ENCODE measurements around the gene MED25.

MED25 gene

DNA sequence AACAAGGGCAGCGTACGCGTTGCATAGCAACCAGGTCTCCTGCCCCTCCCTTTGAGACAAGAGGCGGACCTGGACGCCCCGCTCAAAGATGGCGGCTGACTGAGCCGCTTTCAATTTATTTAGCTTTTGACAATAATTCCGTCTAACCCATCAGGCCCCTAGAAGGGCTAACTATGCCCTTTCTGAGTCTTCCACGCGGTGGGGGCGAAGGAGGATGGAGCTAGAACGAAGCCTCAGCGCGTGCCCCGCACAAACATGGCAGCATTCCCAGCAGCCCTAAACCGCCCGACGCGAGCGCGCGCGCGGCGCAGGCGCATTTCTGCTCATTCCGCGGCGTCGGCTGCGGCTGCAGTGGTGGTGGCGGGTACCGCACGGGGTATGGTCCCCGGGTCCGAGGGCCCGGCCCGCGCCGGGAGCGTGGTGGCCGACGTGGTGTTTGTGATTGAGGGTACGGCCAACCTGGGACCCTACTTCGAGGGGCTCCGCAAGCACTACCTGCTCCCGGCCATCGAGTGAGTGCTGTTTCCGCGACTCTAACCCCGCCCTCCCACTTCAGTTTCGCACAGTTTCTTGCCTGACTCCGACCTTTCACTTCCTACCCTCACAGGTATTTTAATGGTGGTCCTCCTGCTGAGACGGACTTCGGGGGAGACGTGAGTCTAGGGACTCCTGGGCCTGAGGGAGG is at the start of gene MED25:
TSS of gene MED25 (plus strand) at position 326 of the 685 bp plus-strand sequence. CDS start at position 379, 53 bp downstream.
- DNase-seq: peak; percentile 95

- no peak for DNase-seq
Observed at GRCh38 chr19:49770529-49770928, 47.6 kb upstream of the MED25 start.

- DNase-seq: no peak
Observed at GRCh38 chr19:49771674-49772139, 46.4 kb upstream of the MED25 start.

DNA sequence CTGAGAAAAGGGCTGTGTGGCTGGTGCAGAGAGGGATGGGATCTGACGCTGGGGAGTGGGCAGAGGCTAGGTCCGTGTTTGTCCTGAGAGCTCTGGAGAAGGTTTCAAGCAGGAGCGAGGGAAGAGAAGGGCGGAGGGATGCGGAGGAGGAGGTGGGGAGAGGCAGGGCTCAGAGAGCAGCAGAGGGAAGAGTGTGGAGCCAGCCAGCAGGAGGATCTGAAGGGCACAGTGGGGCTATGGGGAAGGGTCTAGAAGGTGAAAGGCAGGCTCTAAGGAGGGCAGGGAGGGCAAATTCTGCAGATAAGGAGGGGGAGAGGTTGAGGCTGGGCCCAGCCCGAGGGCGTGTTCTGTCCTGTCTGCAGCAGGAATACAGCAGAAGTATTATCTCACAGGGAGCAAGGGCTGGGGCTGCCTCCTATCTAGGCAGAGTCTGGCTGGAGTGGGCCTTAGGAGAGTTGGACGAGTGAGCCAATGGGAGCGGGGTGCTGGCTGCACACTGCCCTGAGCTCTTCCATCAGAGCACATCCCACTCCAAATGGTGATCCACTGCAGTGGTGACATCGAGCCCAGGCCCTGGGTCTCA is 45.1 kb upstream of the MED25 start:
- no peak for DNase-seq

DNA sequence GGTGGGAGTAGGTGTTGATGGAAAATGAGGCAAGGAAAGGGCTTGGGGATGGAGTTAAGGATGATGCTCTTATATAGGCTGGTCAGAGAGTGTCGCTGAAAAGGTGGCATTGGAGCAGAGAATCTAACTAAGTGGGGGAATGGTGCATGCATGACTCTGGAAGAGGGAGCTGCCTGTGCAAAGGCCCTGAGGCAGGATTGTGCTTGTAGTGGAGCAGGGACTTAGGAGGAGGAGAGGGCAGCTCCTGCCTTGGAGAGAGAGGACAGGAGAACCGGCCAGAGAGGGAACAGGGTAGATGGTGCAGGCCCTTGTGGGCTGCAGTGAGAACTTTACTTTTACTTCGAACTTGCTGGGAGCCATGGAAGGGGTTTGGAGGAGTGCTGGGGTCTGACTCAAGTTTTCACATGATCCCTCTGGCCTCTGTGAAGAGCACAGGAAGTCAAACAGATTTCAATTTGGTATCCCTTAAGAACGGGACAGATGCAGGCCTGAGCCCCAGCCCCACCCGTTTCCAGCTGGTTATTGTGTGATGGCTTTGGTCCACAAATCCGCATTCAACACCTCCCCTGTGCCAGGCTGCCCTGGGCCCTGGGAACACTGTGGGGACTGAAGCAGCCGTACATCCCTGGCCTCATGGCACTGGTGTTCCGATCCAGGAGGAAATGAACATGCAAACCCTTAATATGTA is 44.3 kb upstream of the MED25 start:
- DNase-seq: no peak

DNA sequence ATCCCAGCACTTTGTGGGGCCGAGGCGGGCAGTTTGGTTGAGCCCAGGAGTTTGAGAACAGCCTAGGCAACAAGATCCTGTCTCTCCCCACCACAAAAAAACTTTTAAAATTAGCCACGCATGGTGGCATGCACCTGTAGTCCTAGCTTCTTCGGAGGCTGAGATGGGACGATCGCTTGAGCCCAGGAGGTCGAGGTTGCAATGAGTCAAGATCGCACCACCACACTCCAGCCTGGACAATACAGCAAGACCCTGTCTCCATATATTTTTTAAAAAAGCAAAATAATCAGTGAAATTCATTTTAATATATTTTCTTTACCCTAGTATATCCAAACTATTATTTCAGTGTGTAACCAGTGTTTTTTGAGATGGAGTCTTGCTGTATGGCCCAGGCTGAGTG is 43.1 kb upstream of the MED25 start:
- no peak for DNase-seq

- no peak for DNase-seq
Observed at GRCh38 chr19:49775742-49776370, 42.2 kb upstream of the MED25 start.

GRCh38 chr19:49776371-49776764 is 41.7 kb upstream of the MED25 start:
- no peak for DNase-seq

DNA sequence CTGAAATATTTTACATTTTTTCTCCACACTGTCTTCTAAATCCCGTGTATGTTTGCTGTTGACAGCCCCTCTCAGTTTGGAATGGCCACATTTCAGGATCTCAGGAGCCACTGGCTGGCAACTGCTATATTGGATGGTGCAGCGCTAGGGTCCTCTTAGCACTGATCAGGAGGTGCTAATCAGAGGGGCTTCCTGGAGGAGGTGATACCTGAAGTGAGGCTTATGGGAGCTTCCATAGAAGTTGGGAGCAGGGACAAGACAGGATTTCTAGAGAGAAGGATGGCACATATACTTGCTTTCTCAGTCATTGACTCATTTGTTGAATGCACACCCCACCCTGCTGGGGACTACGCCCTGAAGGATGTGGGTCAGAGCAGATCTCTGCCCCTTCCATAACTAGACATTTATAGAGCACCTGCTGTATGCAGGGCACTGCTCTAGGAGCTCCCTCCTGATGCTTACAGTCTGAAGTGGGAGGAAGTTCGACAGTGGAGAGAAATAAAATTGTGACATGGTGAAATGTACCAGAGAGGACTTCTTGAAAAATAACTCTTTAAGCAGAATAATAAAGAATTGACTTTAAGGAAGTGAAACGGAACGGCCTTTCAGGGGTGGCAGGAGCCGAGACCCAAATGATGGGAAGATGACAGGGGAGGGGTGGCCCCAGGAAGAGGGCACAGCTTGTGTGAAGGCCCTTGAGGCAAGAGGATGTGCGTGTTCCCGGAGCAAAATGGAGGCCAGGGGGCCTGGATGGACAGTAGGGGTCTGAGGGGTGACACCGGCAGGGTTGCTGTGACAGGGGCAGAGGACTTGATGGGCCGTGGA is 38.1 kb upstream of the MED25 start:
- no peak for DNase-seq

DNA sequence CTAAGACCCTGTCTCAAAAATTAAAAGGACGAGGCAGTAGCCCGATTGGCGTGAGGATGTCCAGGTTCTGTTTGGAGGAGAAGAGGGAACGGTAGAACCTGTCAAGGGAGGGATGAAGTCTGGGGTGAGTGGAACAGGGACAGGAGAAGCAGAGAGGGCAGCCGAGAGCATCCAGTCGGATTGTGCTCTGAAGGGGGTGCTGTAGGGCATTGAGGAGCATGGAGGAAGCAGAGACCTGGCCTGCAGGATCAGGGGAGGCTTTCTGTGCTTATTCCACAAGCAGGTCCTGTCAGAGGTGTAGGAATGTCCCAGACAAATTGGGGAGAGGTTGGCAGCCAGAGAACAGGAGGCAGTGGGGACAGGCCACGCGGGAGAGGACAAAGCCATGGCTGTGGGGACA is 37.2 kb upstream of the MED25 start:
- DNase-seq: no peak

GRCh38 chr19:49781394-49781793 is 36.7 kb upstream of the MED25 start:
- no peak for DNase-seq

- DNase-seq: no peak
Observed at GRCh38 chr19:49782515-49782914, 35.6 kb upstream of the MED25 start.

DNA sequence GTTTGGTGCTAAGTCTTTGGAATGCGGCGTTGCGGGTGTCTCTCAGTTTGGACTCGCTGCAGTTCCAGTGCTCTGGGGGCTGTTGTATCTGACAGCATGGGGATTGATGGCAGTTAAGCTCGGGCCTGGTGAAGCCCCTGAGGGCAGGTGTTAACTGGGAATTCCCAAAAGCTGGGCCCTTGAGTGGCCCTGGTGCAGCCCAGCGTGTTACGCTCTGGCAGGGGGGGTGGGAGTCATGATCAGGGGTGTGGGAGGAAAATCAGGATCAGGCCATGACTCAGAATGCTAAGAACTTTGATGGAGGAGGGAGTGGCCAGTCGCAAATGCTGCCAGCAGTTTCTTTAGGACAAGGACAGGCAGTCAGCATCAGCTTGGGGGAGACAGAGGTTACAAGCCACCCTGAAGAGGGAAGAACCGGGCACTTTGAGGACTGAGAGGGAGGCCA is 31.7 kb upstream of the MED25 start:
- DNase-seq: no peak

DNA sequence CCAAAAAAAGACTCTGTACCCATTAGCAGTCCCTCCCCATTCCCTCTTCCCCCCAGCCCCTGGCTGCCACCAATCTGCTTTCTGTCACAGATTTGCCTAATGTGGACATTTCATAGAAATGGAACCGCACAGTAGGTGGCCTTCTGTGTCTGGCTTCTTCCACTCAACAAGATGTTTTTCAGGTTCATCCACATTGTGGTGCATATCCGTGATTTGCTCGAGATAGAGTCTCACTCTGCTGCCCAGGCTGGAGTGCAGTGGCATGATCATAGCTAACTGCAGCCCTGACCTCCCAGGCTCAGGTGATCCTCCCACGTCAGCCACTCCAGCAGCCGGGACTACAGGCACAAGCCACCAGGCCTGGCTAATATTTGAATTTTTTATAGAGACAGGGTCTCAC is 30.3 kb upstream of the MED25 start:
- DNase-seq: no peak

- no peak for DNase-seq
Observed at GRCh38 chr19:49788857-49789256, 29.2 kb upstream of the MED25 start.

- DNase-seq: no peak
Observed at GRCh38 chr19:49790866-49791265, 27.2 kb upstream of the MED25 start.

- no peak for DNase-seq
Observed at GRCh38 chr19:49791776-49792445, 26.2 kb upstream of the MED25 start.

GRCh38 chr19:49792829-49793560 is 25.1 kb upstream of the MED25 start:
- no peak for DNase-seq

- no peak for DNase-seq
Observed at GRCh38 chr19:49793561-49793840, 24.6 kb upstream of the MED25 start.

- no peak for DNase-seq
Observed at GRCh38 chr19:49795615-49796014, 22.5 kb upstream of the MED25 start.

DNA sequence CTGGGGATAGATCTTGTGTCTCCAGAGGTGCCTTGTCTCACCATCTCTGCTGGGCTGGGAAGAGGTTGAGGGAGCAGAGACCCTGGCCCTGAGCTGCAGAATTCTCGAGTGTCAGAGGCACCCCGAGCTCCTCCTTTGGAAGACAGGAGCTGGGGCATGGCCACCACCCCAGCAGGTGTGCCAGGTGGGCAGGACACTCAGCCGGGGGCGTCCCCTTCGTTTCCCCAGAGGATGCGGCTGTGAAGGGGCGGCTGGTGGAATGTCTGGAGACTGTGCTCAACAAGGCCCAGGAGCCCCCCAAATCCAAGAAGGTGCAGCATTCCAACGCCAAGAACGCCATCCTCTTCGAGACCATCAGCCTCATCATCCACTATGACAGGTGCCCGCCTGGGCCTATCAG is 19.5 kb upstream of the MED25 start:
- DNase-seq: no peak

Measured in right forelimb (tissue), 1 donor.